NCI-H128 (cell line): Measurements from ENCODE around the gene UMPS.

Experiments used
- DNase-seq: peaks from one replicate; lab custom pipeline; 2025; ENCODE audit not compliant: unreplicated experiment; lab: John Stamatoyannopoulos, UW

UMPS gene

GRCh38 chr3:124796477-124796876 is 66.2 kb downstream of the UMPS start:
- DNase-seq: no peak

GRCh38 chr3:124797426-124797945 is 67.2 kb downstream of the UMPS start:
- no peak for DNase-seq
